Caco-2 (cell line): ENCODE measurements around the gene MMP3. TPM values are rescaled to one million over a fixed set of nuclear protein-coding genes. Genes with fewer than 3 reads are reported as not detected.

ENCODE experiments used
- BruUV-seq: library from RNA; stranded (reverse); fragments of 400-500 nt; replicated peaks from 2 replicates; lab custom pipeline; 2021; lab: Mats Ljungman, UMichigan
- CTCF ChIA-PET: fragments of 300-600 bp; sonication (Branson Sonifier 250); formaldehyde crosslinking; loops from one replicate; lab custom pipeline; 2022; ENCODE audit warnings: antibody characterized with exemption; lab: Charles Lee
- POLR2A ChIA-PET: fragments of 300-600 bp; sonication (Branson Sonifier 250); formaldehyde crosslinking; loops from one replicate; lab custom pipeline; 2022; ENCODE audit warnings: antibody characterized with exemption; lab: Charles Lee
- DNase-seq, 2 experiments: peaks; one replicate each; pipeline versions ENCODE4 v3.0.0 to v3.0.0-alpha.2; 2020 to 2022
- H3K27me3 ChIP-seq: replicated peaks from 2 replicates; pipeline ENCODE4 v1.6.0; 2011; ENCODE audit warnings: low read length; ENCODE audit not compliant: control insufficient read depth, insufficient read depth
- H3K36me3 ChIP-seq: 2 replicates; pipeline ENCODE4 v1.5.1; 2011; ENCODE audit warnings: low read length; ENCODE audit not compliant: control insufficient read depth, insufficient read depth
- H3K4me1 ChIP-seq: fragments of 250-450 bp; sonication (Bioruptor Pico); 2 replicates; pipeline ENCODE4 v1.5.1; 2020; ENCODE audit warnings: mild to moderate bottlenecking
- H3K4me3 ChIP-seq: 2 replicates; pipeline ENCODE4 v1.5.1; 2011; ENCODE audit warnings: low read depth, mild to moderate bottlenecking, control low read depth, low read length
- H3K9me3 ChIP-seq: fragments of 250-450 bp; sonication (Bioruptor Pico); 2 replicates; pipeline ENCODE4 v1.5.1; 2020; ENCODE audit warnings: mild to moderate bottlenecking, moderate library complexity
- H3K27ac Mint-ChIP-seq: one replicate; pipeline ENCODE4 v1.8.0; 2022; ENCODE audit warnings: mixed read lengths; ENCODE audit not compliant: unreplicated experiment
- H3K27me3 Mint-ChIP-seq: one replicate; pipeline ENCODE4 v1.8.0; 2022; ENCODE audit warnings: mixed read lengths; ENCODE audit not compliant: insufficient read depth, unreplicated experiment
- H3K36me3 Mint-ChIP-seq: one replicate; pipeline ENCODE4 v1.8.0; 2022; ENCODE audit warnings: mild to moderate bottlenecking, mixed read lengths; ENCODE audit not compliant: insufficient read depth, unreplicated experiment
- H3K4me1 Mint-ChIP-seq: one replicate; pipeline ENCODE4 v1.8.0; 2022; ENCODE audit warnings: low read depth, mixed read lengths; ENCODE audit not compliant: unreplicated experiment
- H3K4me3 Mint-ChIP-seq: one replicate; pipeline ENCODE4 v1.8.0; 2022; ENCODE audit warnings: mild to moderate bottlenecking, moderate library complexity, mixed read lengths; ENCODE audit not compliant: unreplicated experiment
- H3K9me3 Mint-ChIP-seq: one replicate; pipeline ENCODE4 v1.8.0; 2022; ENCODE audit warnings: mixed read lengths; ENCODE audit not compliant: unreplicated experiment
- CTCF ChIP-seq, 2 experiments: fragments of 200-600 bp in 1 of 2; IDR thresholded peaks; 1 replicate in 1 of 2; 2 replicates in 1 of 2; pipeline versions ENCODE4 v1.5.1 to v1.8.0; 2011 to 2022; ENCODE audit warnings: antibody characterized with exemption in 1 of 2, control low read depth in 1 of 2, inconsistent platforms in 1 of 2, low read depth in 1 of 2, low read length in 1 of 2, mild to moderate bottlenecking in 1 of 2, moderate library complexity in 1 of 2; ENCODE audit not compliant: insufficient read depth in 1 of 2, severe bottlenecking in 1 of 2, unreplicated experiment in 1 of 2
- intact Hi-C: fragments of 100-400 bp; cut with micrococcal nuclease; formaldehyde crosslinking; loops from one replicate; pipeline ENCODE4 v1.10.0; 2022; ENCODE audit not compliant: unreplicated experiment
- total RNA-seq: library from RNA; stranded (reverse); gene quantifications from 2 replicates; pipeline ENCODE4 v1.2.3, GENCODE V29; 2022

MMP3 gene
- total RNA-seq, 1 experiment from 2014 or later = not detected

GRCh38 chr11:102868339-102868738, 24.9 kb upstream of the MMP3 start:
- H3K36me3 ChIP-seq = no peaks in the 10 kb centered on the region
- Mint-ChIP-seq H3K27ac (no peak overlapping the region), H3K4me1 (no peaks in the 10 kb centered on the region), H3K36me3 (no peaks in the 10 kb centered on the region), H3K9me3 (no peaks in the 10 kb centered on the region), H3K27me3 (no peaks in the 10 kb centered on the region), H3K4me3 (no peak overlapping the region)
- BruUV-seq = no TSS peak
- POLR2A ChIA-PET = no interaction called here
- H3K4me1 ChIP-seq = peaks cover 6% of the 10 kb centered on the region; the same call in 1 of the 2 replicates
- no peaks in the 10 kb centered on the region for H3K27me3 ChIP-seq
- TF ChIP-seq CTCF (IDR thresholded peaks at IDR 0.05; ENCODE audit: insufficient read depth in 1 of 2, low read depth in 1 of 2, low read length in 1 of 2, severe bottlenecking in 1 of 2, unreplicated experiment in 1 of 2) = no peak
- intact Hi-C loops = no loop called here
- no peak overlapping the region for H3K4me3 ChIP-seq
- no peak for DNase-seq
- H3K9me3 ChIP-seq = no peaks in the 10 kb centered on the region
- CTCF ChIA-PET = no interaction called here

GRCh38 chr11:102864724-102865123, 21.3 kb upstream of the MMP3 start:
- no peak for TF ChIP-seq CTCF (IDR thresholded peaks at IDR 0.05; ENCODE audit: insufficient read depth in 1 of 2, low read depth in 1 of 2, low read length in 1 of 2, severe bottlenecking in 1 of 2, unreplicated experiment in 1 of 2)
- no peaks in the 10 kb centered on the region for H3K36me3 ChIP-seq
- H3K27me3 Mint-ChIP-seq = no peaks in the 10 kb centered on the region
- DNase-seq = no peak
- no peaks in the 10 kb centered on the region for H3K27me3 ChIP-seq
- no TSS peak for BruUV-seq
- no peaks in the 10 kb centered on the region for H3K4me1 Mint-ChIP-seq
- no peaks in the 10 kb centered on the region for H3K9me3 Mint-ChIP-seq
- CTCF ChIA-PET = interaction anchor here (1.0 to 1.1 kb wide), 2 partner anchors 14 to 57 kb away, joined by 3 read pairs; no protein-coding TSS in a partner anchor
- POLR2A ChIA-PET = no interaction called here
- no peak overlapping the region for H3K4me3 ChIP-seq
- no peak overlapping the region for H3K4me3 Mint-ChIP-seq
- intact Hi-C loops = no loop called here
- no peaks in the 10 kb centered on the region for H3K36me3 Mint-ChIP-seq
- peaks cover 6% of the 10 kb centered on the region; the same call in 1 of the 2 replicates for H3K4me1 ChIP-seq
- no peaks in the 10 kb centered on the region for H3K9me3 ChIP-seq
- H3K27ac Mint-ChIP-seq = no peak overlapping the region

- no peak for DNase-seq
- TF ChIP-seq CTCF (IDR thresholded peaks at IDR 0.05; ENCODE audit: insufficient read depth in 1 of 2, low read depth in 1 of 2, low read length in 1 of 2, severe bottlenecking in 1 of 2, unreplicated experiment in 1 of 2) = no peak
- H3K27me3 ChIP-seq = no peaks in the 10 kb centered on the region
- CTCF ChIA-PET = no interaction called here
- no peaks in the 10 kb centered on the region for H3K9me3 ChIP-seq
- H3K27me3 Mint-ChIP-seq = no peaks in the 10 kb centered on the region
- POLR2A ChIA-PET = no interaction called here
- H3K27ac Mint-ChIP-seq = no peak overlapping the region
- H3K4me1 ChIP-seq = no peaks in the 10 kb centered on the region
- no peaks in the 10 kb centered on the region for H3K36me3 Mint-ChIP-seq
- no TSS peak for BruUV-seq
- intact Hi-C loops = no loop called here
- H3K4me3 Mint-ChIP-seq = no peak overlapping the region
- no peaks in the 10 kb centered on the region for H3K9me3 Mint-ChIP-seq
- H3K4me3 ChIP-seq = no peak overlapping the region
- no peaks in the 10 kb centered on the region for H3K4me1 Mint-ChIP-seq
- H3K36me3 ChIP-seq = no peaks in the 10 kb centered on the region
Measured at GRCh38 chr11:102853956-102854355, 10.5 kb upstream of the MMP3 start.
